Measurements from ENCODE around the gene FLVCR1.

- TF ChIP-seq POLR2A (IDR thresholded peaks at IDR 0.05): no peak
- no peak for TF ChIP-seq EP300 (IDR thresholded peaks at IDR 0.05)
- TF ChIP-seq CTCF (IDR thresholded peaks at IDR 0.05): no peak
Observed at GRCh38 chr1:212822956-212823355, 35.1 kb upstream of the FLVCR1 start.

Measured in upper lobe of left lung (tissue), 4 donors.